NB4 (cell line): ENCODE measurements around the gene CHSY1.

Source experiments
- CTCF ChIP-seq: IDR thresholded peaks from one replicate; pipeline ENCODE4 v1.5.1; 2012; ENCODE audit warnings: low read depth, low read length
- POLR2A ChIP-seq: IDR thresholded peaks from 2 replicates; pipeline ENCODE4 v1.6.1; 2011; ENCODE audit warnings: mild to moderate bottlenecking; ENCODE audit not compliant: insufficient read length; ENCODE audit errors: extremely low read depth

GRCh38 chr15:101182215-101182614 lies 69.6 kb downstream of the CHSY1 start:
- no peak for TF ChIP-seq POLR2A
- TF ChIP-seq CTCF = no peak
